Natural killer cell (primary cell): ENCODE results near the gene SH3GL3. TPM values are rescaled to one million over a fixed set of nuclear protein-coding genes. Genes with fewer than 3 reads are reported as not detected.

Experiments used
- ATAC-seq, 3 donors: fragments of 150-1000 bp in 2 of 3; fragments of 200-7000 bp in 1 of 3; cut with Tn5 transposase; 1 replicate in 1 of 3; 2 replicates in 2 of 3; pipeline ENCODE4 v1.10.0; 2021; ENCODE audit warnings: mild to moderate bottlenecking in 2 of 3, moderate library complexity in 2 of 3
- DNase-seq, 2 donors: peaks; one replicate each; pipeline versions ENCODE4 v3.0.0 to v3.0.0-alpha.2; 2013 to 2021; ENCODE audit warnings: mixed read lengths in 1 of 2
- H3K27ac ChIP-seq: one replicate; pipeline ENCODE4 v1.5.1; 2013; ENCODE audit warnings: mild to moderate bottlenecking, low read length
- H3K27me3 ChIP-seq: one replicate; pipeline ENCODE4 v1.6.1; 2013; ENCODE audit warnings: low read length; ENCODE audit not compliant: control insufficient read depth, insufficient read depth
- H3K36me3 ChIP-seq: one replicate; pipeline ENCODE4 v1.6.1; 2013; ENCODE audit warnings: low read length; ENCODE audit not compliant: control insufficient read depth, insufficient read depth
- H3K4me1 ChIP-seq: one replicate; pipeline ENCODE4 v1.6.1; 2013; ENCODE audit warnings: low read length; ENCODE audit not compliant: control insufficient read depth, insufficient read depth
- H3K4me3 ChIP-seq: one replicate; pipeline ENCODE4 v1.5.1; 2013; ENCODE audit warnings: low read length
- H3K9me3 ChIP-seq: one replicate; pipeline ENCODE4 v1.6.1; 2013; ENCODE audit warnings: low read length; ENCODE audit not compliant: control insufficient read depth, insufficient read depth
- H3K27ac Mint-ChIP-seq, 2 donors: one replicate each; pipeline ENCODE4 v1.8.0; 2022; ENCODE audit warnings: mild to moderate bottlenecking in 2 of 2, mixed read lengths in 2 of 2, moderate library complexity in 1 of 2
- H3K27me3 Mint-ChIP-seq, 2 donors: one replicate each; pipeline ENCODE4 v1.8.0; 2022; ENCODE audit warnings: low read depth in 2 of 2, mixed read lengths in 2 of 2
- H3K36me3 Mint-ChIP-seq: one replicate; pipeline ENCODE4 v1.8.0; 2022; ENCODE audit warnings: mixed read lengths
- H3K4me1 Mint-ChIP-seq, 2 donors: one replicate each; pipeline ENCODE4 v1.8.0; 2022; ENCODE audit warnings: mixed read lengths in 2 of 2
- H3K4me3 Mint-ChIP-seq: one replicate; pipeline ENCODE4 v1.8.0; 2022; ENCODE audit warnings: mild to moderate bottlenecking, moderate library complexity, mixed read lengths
- H3K9me3 Mint-ChIP-seq, 2 donors: one replicate each; pipeline ENCODE4 v1.8.0; 2022; ENCODE audit warnings: mixed read lengths in 2 of 2
- CTCF ChIP-seq: fragments of 200-600 bp; IDR thresholded peaks from one replicate; pipeline ENCODE4 v1.8.0; 2022; ENCODE audit warnings: antibody characterized with exemption
- WGBS: methylation state at CpG from one replicate; pipeline ENCODE4 v1.1.7; 2013; ENCODE audit warnings: missing lambda C conversion rate; ENCODE audit not compliant: insufficient coverage; 5-methylcytosine and 5-hydroxymethylcytosine counted together
- intact Hi-C: fragments of 100-400 bp; cut with micrococcal nuclease; formaldehyde crosslinking; loops from one replicate; pipeline ENCODE4 v1.14.2; 2022
- total RNA-seq, 4 donors: library from RNA; stranded (reverse); fragments of 120-200 nt in 1 of 4; gene quantifications; one replicate each; pipeline versions ENCODE4 v1.2.3 to v1.2.4, GENCODE V29; 2013 to 2022

Gene SH3GL3
- total RNA-seq, 3 donors from 2014 or later (not counting 1 experiment from before 2014, with no cell fraction given): not detected

GRCh38 chr15:83587091-83587490, 139.9 kb downstream of the SH3GL3 start:
- H3K4me3 Mint-ChIP-seq: no peak overlapping the region
- Histone ChIP-seq H3K4me3 (no peak overlapping the region), H3K9me3 (no peaks in the 10 kb centered on the region), H3K27me3 (no peaks in the 10 kb centered on the region), H3K4me1 (no peaks in the 10 kb centered on the region), H3K27ac (no peak overlapping the region), H3K36me3 (no peaks in the 10 kb centered on the region)
- H3K27me3 Mint-ChIP-seq: peaks cover 0 to 2% of the 10 kb centered on the region in 2 donors
- H3K4me1 Mint-ChIP-seq: no peaks in the 10 kb centered on the region
- DNase-seq: no peak
- H3K27ac Mint-ChIP-seq: no peak overlapping the region
- no peaks in the 10 kb centered on the region for H3K36me3 Mint-ChIP-seq
- H3K9me3 Mint-ChIP-seq: no peaks in the 10 kb centered on the region
- 74% methylated on average over 2 of the region's 3 CpGs for WGBS
- intact Hi-C loops: no loop called here
- no peak for ATAC-seq
- TF ChIP-seq CTCF: no peak

- Mint-ChIP-seq H3K27ac (no peak overlapping the region), H3K4me1 (no peaks in the 10 kb centered on the region), H3K36me3 (no peaks in the 10 kb centered on the region), H3K9me3 (no peaks in the 10 kb centered on the region), H3K4me3 (no peak overlapping the region), H3K27me3 (peaks cover 8 to 9% of the 10 kb centered on the region in 2 donors)
- TF ChIP-seq CTCF: no peak
- no peaks in the 10 kb centered on the region for H3K4me1 ChIP-seq
- H3K27ac ChIP-seq: no peak overlapping the region
- no peak for ATAC-seq
- H3K4me3 ChIP-seq: no peak overlapping the region
- no peaks in the 10 kb centered on the region for H3K36me3 ChIP-seq
- H3K9me3 ChIP-seq: no peaks in the 10 kb centered on the region
- intact Hi-C loops: no loop called here
- 84% methylated on average over 5 of the region's 5 CpGs for WGBS
- no peaks in the 10 kb centered on the region for H3K27me3 ChIP-seq
- no peak for DNase-seq
These were observed 141.3 kb downstream of the SH3GL3 start for GRCh38 chr15:83588441-83588840.

- WGBS: 95% methylated on average over 4 of the region's 6 CpGs
- ATAC-seq (no peak), DNase-seq (no peak)
- H3K9me3 ChIP-seq: no peaks in the 10 kb centered on the region
- Mint-ChIP-seq H3K27me3 (peaks cover 8 to 25% of the 10 kb centered on the region in 2 donors), H3K36me3 (no peaks in the 10 kb centered on the region), H3K4me1 (no peaks in the 10 kb centered on the region), H3K4me3 (no peak overlapping the region), H3K27ac (no peak overlapping the region), H3K9me3 (no peaks in the 10 kb centered on the region)
- TF ChIP-seq CTCF: no peak
- no peaks in the 10 kb centered on the region for H3K36me3 ChIP-seq
- H3K4me3 ChIP-seq: no peak overlapping the region
- no peaks in the 10 kb centered on the region for H3K27me3 ChIP-seq
- no peaks in the 10 kb centered on the region for H3K4me1 ChIP-seq
- intact Hi-C loops: no loop called here
- H3K27ac ChIP-seq: no peak overlapping the region
These were observed 145.4 kb downstream of the SH3GL3 start for GRCh38 chr15:83592370-83593040.

- Mint-ChIP-seq H3K4me3 (no peak overlapping the region), H3K36me3 (peaks cover 8% of the 10 kb centered on the region), H3K27me3 (peaks cover 8 to 25% of the 10 kb centered on the region in 2 donors), H3K4me1 (no peaks in the 10 kb centered on the region), H3K27ac (no peak overlapping the region), H3K9me3 (peaks cover 2 to 5% of the 10 kb centered on the region in 2 donors)
- ATAC-seq (no peak), DNase-seq (no peak)
- H3K4me1 ChIP-seq: no peaks in the 10 kb centered on the region
- H3K4me3 ChIP-seq: no peak overlapping the region
- H3K9me3 ChIP-seq: no peaks in the 10 kb centered on the region
- H3K36me3 ChIP-seq: no peaks in the 10 kb centered on the region
- intact Hi-C loops: no loop called here
- no peak for TF ChIP-seq CTCF
- WGBS: 57% methylated on average over 1 of the region's 1 CpG
- H3K27ac ChIP-seq: no peak overlapping the region
- no peaks in the 10 kb centered on the region for H3K27me3 ChIP-seq
These were observed 148.1 kb downstream of the SH3GL3 start for GRCh38 chr15:83595191-83595590.
